Stimulated activated CD8-positive, alpha-beta memory T cell treated with anti-CD3 and anti-CD28 coated beads, Interleukin-12 subunit alpha, Interleukin-12 subunit beta, amount 100 ng/mL, for 24 hours (primary cell): ENCODE measurements around the gene S100A16.
A peak's percentile ranks its signal among the peaks of the same experiment; 100 is the strongest.

ENCODE experiments used
- DNase-seq: peaks from one replicate; pipeline ENCODE4 v3.0.0-alpha.2; 2020; ENCODE audit errors: extremely low read depth

S100A16 gene

DNA sequence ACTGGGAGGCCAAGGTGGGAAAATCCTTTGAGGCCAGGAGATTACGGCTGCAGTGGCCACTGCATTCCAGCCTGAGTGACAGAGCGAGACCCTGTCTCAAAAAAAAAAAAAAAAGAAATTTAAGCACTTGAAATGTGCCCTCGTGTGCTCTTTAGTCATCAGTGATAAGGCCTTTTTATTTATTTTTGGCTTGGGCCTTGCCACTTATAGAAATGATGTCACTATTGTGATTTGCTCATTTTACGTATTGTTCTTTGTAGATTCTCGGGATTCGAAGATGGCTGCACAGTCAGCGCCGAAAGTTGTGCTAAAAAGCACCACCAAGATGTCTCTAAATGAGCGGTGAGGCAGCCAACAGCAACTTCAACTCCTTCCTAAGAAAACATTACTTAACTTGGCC is 23.4 kb upstream of the S100A16 start:
- no peak for DNase-seq

DNA sequence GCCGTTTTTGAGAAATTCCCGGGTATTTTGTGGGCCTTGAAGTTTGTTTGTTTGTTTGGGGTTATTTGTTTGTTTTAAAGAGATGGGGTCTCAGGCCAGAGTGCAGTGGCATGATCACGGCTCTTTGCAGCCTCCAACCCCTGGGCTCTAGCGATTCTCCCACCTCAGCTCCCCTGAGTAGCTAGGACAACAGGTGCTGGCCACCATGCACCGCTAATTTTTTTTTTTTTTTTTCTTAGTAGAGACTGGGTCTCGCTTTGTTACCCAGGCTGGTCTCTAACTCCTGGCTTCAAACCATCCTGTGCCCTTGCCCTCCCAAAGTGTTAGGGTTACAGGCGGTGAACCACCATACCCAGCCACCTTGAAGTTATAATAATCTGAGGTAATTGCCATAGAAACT is 22.9 kb upstream of the S100A16 start:
- DNase-seq = no peak

DNA sequence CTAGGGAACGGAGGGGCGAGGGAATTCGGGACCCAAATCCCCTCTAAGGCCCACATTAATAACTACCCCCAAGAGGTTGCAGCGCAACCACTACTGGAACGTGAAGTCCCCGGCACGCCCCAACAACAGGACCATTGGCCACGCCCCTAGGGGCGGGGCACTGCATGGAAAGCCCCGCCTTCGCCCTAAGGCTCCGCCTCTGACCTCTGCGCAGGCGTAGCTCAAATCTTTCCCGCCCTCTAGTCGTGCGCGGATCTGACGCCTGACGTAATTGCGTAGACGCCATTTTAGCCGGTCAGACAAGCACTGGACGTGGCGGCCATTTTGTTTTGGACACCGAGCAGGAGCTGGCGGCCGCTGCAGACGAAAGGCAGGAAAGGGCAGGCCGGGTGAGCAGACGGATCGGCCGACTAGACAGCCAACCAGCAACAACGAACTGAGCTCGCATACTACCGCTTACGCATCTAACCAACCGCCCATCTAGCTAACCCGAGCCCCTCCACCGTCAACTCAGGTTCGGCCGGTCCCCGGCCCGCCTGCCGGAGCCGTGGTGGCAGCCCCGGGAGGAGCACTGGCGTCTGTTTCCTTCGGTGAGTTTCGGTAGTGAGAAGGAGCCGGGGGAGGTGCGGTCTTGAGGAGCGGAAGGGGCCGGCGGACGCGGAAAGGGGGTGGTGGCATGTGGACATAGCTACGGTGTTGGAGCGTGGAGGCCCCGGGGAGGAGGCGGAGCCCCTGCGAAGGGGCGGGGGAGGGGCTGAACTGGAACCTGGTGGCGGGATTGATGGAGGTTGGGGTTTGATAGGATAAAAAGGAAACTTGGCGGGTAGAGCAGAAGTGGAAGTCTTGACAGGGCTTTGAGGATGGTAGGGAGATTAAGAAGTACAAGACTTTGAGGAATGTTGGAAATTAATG is 21.1 kb upstream of the S100A16 start, which contains the start of gene CHTOP:
TSS of gene CHTOP (plus strand) at position 313 of the 912 bp plus-strand sequence. CDS start 2,523 bp downstream, outside the sequence.
- peak; percentile 87 for DNase-seq

DNA sequence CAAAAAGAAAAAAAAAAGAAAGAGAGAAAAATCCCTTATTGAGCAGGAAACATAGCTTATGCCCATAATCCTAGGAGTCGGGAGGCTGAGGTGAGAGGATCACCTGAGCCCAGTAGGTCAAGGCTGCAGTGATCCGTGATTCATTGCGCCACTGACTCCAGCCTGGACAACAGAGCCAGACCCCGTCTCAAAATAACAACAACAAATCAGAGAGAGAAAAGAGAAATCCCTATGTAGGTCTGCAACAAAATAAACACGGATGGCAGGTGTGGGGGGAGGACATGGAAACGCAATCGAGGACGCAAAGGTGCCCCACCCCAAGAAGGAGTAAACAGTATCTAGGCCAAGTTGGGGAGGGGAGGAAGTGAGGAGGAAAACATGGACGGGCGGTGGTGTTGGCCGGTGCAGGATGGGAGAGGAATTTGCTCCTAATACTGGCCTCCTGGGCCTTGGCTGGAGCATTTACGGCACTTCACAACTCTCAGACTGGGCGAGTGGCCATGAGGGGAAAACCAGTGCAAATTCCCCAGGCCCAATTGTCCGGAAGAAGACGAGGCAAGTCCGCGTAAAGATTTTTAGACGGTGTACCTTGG is 20.3 kb upstream of the S100A16 start:
- no peak for DNase-seq

DNA sequence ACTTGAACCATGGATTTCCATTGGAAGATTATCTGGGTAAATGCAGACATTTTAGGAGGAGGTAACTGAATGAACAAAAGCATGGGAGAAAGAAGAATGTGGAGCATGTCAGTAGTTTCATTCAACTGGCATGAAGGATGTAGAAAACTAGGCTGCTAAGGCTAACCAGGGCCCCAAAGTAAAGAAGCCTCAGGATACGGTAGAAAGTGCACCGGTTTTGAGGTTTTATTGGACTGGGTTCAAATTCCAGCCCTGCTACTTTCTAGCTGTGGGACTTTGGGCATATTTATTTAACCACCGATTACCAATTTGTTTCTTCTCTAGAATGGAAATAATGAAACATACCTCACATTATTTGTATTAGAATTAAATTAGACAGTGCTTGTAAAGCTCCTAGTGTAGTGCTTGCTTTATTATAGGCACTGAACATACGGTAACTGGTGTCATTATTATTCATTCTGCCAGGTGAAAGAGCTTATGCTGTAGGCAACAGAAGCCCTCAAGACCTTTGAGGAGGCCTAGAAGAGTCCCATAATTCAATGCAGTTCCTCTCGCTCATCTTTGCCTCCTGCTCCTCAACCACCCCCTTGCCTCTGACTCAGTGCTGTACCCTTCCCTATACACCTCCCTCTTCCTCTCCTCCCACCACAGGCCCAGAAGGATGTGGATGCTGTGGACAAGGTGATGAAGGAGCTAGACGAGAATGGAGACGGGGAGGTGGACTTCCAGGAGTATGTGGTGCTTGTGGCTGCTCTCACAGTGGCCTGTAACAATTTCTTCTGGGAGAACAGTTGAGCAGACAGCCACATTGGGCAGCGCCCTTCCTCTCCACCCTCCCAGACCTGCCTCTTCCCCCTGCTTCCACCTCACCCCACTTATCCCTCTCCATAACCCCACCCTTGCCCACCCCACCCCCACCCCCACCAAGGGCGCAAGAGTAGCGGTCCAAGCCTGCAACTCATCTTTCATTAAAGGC is 18.4 kb upstream of the S100A16 start:
- DNase-seq = no peak

DNA sequence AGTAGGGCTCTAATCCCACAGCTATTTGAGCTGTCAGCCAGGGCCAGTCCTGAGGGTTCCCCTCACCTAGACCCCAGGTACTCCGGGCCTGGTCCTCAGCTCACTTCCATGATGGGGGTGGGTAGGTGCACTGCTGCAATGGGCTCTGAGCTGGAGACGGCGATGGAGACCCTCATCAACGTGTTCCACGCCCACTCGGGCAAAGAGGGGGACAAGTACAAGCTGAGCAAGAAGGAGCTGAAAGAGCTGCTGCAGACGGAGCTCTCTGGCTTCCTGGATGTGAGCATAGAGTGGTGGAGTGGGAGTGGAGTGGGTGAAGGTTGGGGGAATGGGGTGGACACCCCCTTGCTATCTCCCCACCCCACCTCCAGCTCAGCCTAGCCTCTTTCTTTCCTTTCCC is 17.4 kb upstream of the S100A16 start:
- DNase-seq = no peak

DNA sequence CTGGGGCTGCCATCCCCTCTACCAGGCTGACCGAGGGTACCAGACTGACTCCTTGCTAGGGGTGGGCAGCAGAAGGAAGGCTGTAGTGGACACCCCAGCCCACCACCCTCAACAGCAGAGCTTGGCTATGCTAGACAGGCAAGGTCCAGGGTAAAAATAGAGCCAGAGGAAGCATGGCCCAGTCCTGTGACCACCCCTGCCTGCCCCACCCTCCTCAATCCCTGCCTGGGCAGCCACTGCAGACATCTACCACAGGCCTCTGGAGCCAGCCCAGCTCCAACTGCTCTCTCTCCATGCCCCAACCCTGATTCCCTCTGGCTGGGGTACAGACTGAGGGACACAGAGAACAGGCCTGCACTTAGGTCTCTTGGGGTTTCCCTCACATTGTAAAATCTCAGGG is 17.0 kb upstream of the S100A16 start:
- DNase-seq = no peak

DNA sequence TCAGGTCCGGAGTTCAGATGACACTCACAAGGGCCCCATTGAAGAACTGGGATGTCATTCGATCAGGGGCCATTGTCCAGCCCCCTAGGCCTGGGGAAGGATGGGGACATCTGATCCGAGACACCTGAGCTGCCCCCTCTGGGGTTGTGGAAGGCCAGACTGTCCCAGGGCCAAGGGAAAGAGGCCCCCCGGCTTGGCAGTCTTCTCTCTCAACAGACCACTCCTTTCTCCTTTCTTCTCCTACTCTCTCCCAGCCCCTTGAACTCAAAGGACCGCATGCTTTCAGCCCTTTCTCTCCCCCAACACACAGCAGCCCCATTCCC is 16.4 kb upstream of the S100A16 start:
- DNase-seq = no peak

DNA sequence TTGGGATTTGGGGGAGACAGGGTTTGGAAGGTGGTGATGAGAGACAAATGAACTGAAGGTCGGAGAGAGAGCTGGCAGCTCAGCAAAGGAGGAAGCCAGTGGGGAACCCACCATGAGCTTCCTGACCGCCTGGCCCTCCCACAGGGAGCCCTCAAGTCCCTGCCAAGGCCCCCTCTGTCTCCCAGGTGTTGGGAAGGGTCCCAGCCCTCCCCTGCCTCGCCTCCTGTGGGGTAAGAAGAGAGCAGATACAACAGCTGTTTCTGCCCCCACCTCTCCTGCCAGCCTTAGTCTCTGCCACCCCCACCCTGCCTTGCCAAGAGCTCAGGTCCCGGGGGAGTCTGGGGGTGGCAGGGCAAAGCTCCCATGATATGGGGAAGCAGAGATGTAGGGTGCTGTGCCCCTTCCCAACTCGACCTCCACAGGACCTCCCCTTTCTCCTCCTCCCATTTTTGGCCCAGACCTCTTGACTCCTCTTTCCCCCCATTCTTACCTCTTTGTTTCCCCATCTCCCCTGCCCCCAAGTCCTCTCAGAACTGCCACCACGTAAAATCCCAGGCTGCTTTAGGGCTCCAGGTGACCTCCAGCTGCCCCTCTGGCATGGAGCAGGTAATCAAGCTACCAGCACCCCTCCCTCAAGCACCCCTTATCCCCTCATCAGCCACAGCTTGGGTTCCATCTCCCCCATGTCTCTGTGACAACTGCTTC is 15.9 kb upstream of the S100A16 start:
- no peak for DNase-seq

DNA sequence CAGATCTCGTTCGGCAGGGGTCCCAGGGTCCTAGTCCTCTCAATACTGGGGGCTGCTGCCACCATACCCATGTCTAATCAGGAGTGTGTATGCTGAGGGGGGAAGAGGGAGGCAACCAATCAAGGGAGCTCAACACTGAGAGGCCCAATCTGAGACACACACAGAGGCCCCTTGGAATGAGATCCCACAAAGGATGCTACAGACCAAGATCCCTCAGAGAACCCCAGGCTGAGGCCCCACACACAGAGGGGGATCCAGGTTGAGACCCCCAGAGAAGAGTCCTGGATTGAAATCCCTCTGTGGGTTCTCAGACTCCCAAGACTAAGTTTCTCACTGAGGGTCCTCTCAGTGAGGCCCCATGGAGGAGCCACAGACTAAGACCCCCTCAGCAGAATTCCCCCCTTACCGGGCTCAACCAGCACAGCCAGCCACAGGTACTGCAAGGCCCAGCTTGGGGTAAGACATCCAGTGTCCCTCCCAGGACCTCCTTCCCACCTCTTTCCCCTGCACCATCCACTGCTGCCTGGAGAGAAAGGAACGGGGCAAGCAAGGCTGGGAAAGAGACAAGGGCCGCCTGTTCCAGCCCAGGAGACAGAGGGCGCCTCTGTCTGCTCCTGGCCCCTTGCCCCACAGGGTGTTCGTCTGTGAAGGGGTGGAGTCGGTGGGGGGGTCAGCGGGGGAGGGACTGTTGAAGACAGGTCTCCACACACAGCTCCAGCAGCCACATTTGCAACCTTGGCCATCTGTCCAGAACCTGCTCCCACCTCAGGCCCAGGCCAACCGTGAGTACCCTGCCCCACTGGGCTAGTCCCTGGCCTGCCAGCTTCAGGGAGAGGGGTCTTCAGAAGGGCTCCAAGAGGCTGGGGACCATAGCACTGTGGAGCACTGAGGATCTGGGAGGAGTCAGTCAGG is 15.0 kb upstream of the S100A16 start, which contains the start of gene S100A1:
TSS of gene S100A1 (plus strand) at position 720 of the 912 bp plus-strand sequence. CDS start 2,088 bp downstream, outside the sequence.
- DNase-seq = no peak

DNA sequence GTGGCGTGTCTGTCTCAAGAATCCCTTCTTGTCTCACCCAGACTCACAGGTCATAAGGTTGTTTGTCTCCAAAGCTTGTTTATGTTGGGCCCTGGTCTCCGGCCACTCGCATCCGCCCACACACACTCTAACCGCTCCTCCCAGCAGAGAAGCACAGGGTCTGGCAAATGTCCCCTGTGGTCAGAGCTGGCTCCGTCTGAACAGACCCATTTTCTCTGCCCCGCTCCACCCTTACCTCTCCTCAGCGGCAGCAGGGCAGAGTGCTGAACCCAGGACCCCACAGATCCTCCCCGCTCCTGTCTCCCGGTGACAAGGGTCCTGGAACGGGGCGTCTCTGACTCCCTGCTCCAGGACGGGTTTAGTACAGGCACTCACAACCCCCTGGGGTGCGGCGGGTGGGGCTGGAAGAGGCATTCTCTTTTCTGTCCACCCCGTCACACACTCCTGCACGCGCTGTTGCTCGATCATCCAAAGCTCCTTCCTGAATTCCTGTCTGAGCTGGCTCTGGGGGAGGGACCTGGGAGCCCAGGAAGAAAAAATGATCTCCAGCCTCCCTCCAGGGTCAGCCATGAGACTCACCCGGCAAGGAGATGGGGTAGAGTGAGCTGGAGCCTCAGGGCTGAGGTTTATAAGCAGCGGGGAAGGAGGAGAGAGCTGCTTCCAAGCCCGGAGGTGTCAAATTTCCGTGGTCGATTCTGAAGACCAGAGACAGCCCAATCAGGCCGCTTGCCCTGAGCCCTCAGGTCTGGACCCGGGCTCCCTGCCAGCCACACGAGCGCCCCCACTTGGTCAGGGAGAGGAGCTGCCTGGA is 14.2 kb upstream of the S100A16 start, which contains the start of gene S100A13:
TSS of gene S100A13 (minus strand) at position 602 of the 811 bp plus-strand sequence. CDS start 1,033 bp downstream, outside the sequence.
- no peak for DNase-seq

DNA sequence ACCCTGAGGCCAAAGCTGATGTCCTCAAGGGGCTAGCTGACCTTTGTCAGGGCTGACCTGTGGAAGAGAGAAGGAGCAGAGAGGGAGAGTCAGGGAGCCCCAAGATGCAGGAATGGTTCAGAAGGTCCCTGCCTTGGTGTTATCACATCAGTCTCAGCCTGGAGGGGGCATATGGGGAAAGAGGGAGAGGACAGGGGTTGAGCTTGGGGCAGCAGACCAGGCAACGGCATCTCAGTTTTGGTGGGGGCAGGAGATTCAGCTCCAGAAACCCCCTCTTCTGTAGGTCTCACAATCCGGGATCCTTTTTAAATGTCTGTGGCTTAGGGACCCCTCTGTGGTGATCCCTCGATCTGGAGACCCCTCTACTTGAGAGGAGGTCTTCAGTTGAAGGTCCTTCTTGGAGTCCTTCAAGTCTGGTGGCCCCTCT is 13.6 kb upstream of the S100A16 start:
- DNase-seq = no peak

DNA sequence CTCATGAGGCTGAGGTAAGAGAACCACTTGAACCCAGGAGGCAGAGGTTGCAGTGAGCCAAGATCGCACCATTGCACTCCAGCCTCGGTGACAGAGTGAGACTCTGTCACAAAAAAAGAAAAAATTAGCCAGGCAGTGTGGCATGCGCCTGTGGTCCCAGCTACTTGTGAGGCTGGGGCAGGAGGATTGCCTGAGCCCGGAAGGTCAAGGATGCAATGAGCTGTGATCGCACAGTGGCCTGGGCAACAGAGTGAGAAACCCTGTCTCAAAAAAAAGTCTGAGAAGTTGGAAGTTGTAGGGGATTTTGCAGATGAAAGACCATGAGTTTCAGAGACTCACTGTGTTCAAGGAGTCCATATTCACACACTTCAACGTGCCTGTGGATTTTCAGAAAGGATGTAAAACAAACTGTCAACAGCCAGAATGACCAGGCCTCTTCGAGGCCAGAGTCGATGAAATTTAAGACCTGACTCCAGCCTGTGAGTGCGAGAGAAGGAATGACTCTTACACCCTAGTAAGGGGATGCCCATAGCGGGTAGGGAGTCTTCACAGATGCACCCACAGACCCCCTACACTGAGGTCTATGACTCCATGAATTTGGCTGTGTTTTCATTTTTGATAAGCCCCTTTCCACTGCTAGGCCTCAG is 12.2 kb upstream of the S100A16 start:
- no peak for DNase-seq

DNA sequence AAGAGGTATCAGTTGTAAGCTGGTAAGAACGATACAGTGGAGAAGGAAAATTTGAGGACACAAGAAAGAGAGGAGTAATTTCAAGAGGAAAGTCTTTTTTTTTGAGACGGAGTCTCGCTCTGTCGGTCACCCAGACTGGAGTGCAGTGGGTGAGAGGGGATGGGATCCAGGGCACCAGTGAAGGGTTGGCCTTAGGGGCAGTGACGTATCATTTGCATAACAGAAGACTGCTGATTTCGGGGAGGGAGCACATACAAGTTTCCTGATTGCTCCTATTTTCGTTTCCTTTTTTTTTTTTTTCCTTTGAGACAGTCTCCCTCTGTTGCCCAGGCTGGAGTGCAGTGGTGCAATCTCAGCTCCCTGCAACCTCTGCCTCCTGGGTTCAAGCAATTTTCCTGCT is 10.2 kb upstream of the S100A16 start:
- DNase-seq = no peak

DNA sequence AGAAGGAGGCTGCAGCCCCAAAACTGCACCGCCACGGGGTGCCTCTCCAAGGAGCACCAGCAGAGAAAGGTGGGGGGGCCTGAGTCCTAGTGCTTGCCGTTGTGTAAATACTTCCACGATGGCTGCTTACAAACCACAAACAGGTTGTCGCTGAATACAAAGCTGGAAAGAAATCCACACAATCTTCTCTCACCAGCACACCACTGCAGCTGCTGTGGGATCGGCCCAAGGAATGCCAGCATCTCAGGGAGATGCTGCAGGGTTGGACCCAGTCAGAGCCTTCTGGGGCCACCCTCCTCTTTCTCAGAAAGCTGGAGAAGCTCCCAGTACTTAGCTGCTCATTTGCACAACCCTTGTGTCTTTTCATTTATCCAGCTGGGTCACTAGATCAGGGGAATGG is 6.2 kb upstream of the S100A16 start:
- DNase-seq = no peak

DNA sequence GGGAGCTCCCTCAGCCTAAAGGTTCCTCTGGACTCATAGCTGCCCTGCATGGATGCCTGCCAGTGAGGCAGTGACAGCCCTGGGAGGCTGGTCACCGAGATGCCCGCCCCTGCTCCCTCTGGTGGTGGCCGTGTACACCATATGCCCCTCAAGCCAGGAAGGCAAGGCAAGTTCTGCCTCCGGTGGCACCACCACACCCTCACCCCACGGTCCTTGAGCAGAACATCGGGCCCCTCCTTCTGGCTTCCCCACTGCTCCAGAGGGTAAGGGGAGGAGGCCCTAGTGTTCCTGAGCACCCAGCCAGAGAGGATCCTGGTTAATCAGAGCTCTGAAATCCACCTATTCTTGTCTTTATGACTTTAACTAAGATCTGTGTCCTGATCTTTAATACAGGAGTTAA is 4.7 kb upstream of the S100A16 start:
- DNase-seq = no peak

DNA sequence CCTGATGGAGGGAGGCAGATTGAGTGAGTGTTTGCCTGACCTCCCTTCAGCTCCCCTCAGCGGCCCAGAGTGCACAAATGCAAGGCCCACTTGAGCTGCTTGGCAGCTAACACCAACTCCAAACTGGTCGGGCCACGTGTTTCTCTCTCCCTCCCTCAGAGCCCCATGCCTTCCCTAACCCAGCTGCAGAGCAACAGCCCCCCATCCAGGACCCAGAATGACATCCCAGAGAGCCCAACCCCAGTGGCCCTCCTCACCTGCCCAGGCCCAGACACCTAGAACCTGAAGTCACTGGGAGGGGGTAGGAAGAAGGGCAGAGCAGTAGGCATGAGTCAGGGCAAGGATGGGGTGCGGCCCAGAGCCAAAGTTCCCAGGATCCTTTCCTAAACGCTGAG is 4.0 kb upstream of the S100A16 start:
- DNase-seq = no peak

DNA sequence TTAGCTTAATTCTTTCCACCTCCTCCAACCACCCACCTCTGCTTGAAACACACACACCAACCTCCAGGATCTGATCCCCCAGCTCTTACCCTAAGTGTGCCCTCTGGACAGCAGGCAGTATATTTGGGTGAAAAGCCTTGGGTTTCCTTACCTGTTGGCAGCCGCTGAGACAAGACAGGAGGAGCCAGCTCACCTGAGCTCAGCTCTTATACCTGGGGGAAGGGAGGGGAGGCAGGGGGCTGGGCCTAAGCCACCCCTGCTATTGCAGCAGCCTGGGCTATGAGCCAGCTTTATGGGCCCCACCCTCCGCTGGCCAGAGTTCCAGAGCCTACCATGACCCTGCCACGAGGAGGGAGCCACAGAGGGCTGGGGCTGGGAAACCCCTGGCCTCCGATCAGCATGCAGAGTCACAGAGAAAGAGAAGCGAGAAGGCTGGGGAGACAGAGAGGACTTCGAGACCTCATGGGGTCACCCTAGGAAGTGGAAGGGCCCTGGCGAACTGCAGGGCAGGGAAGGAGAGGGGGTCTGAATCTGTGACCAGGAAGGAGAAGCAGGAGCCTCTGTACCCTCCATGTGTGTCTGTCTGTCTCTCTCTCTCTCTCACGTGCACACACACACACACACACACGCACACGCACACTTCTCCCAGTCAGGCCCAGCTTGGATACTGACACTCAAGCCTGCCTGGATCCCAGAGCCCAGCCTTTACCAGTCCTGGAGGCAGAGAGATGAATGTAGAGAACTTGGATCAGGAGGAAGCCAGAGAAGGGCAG is 3.4 kb upstream of the S100A16 start, which contains the start of gene S100A14:
TSS of gene S100A14 (minus strand) at position 182 of the 773 bp plus-strand sequence. CDS start 467 bp downstream, outside the sequence.
- DNase-seq = no peak
